Activated CD4-positive, alpha-beta T cell treated with anti-CD3 and anti-CD28 coated beads for 1 hour (primary cell): ENCODE data around the gene BHLHA9.
"Not testable (repeated sequence)": the region's sequence is repeated elsewhere in the genome, so short reads cannot be mapped to it uniquely, and the experiment has no call there.

Experiments used
- DNase-seq: peaks from one replicate; pipeline ENCODE4 v3.0.0-alpha.2; 2020

Gene BHLHA9

GRCh38 chr17:1270210-1271029 is at the start of gene BHLHA9:
Gene BHLHA9, plus strand, starts transcription at chr17:1270444. Its CDS starts 120 bp downstream, at chr17:1270564.
- no peak for DNase-seq

GRCh38 chr17:1221209-1221608 is 49.0 kb upstream of the BHLHA9 start:
- no peak for DNase-seq

GRCh38 chr17:1222321-1222720 is 47.9 kb upstream of the BHLHA9 start:
- no peak for DNase-seq

- DNase-seq, result no peak
Observed at GRCh38 chr17:1223662-1224061, 46.6 kb upstream of the BHLHA9 start.

- no peak for DNase-seq
Observed at GRCh38 chr17:1224330-1224729, 45.9 kb upstream of the BHLHA9 start.

- no peak for DNase-seq
Observed at GRCh38 chr17:1226308-1226707, 43.9 kb upstream of the BHLHA9 start.

- DNase-seq, result no peak
Observed at GRCh38 chr17:1227365-1227764, 42.9 kb upstream of the BHLHA9 start.

GRCh38 chr17:1227917-1228780 is 42.1 kb upstream of the BHLHA9 start:
- no peak for DNase-seq

- no peak for DNase-seq
Observed at GRCh38 chr17:1228781-1229348, 41.4 kb upstream of the BHLHA9 start.

- no peak for DNase-seq
Observed at GRCh38 chr17:1229349-1229899, 40.8 kb upstream of the BHLHA9 start.

- DNase-seq, result no peak
Observed at GRCh38 chr17:1229900-1230501, 40.2 kb upstream of the BHLHA9 start.

GRCh38 chr17:1231456-1231855 is 38.8 kb upstream of the BHLHA9 start:
- DNase-seq, result no peak

- DNase-seq, result no peak
Observed at GRCh38 chr17:1232331-1232730, 37.9 kb upstream of the BHLHA9 start.

GRCh38 chr17:1232786-1233185 is 37.5 kb upstream of the BHLHA9 start:
- no peak for DNase-seq

GRCh38 chr17:1234455-1234854 is 35.8 kb upstream of the BHLHA9 start:
- no peak for DNase-seq

- DNase-seq, result no peak
Observed at GRCh38 chr17:1237471-1237870, 32.8 kb upstream of the BHLHA9 start.

GRCh38 chr17:1239210-1239609 is 31.0 kb upstream of the BHLHA9 start:
- no peak for DNase-seq

- not testable (repeated sequence) for DNase-seq
Observed at GRCh38 chr17:1240426-1240825, 29.8 kb upstream of the BHLHA9 start.

GRCh38 chr17:1241929-1242328 is 28.3 kb upstream of the BHLHA9 start:
- no peak for DNase-seq

GRCh38 chr17:1244606-1245012 is 25.6 kb upstream of the BHLHA9 start:
- DNase-seq, result no peak

GRCh38 chr17:1251866-1252608 is 18.2 kb upstream of the BHLHA9 start:
- DNase-seq, result no peak

GRCh38 chr17:1255041-1255440 is 15.2 kb upstream of the BHLHA9 start:
- DNase-seq, result no peak
